Ishikawa (cell line): Measurements from ENCODE around the gene KCNAB1.

Experiments
- CEBPB ChIP-seq: IDR thresholded peaks from 2 replicates; pipeline ENCODE4 v1.6.1; 2012
- EGR1 ChIP-seq: IDR thresholded peaks from 2 replicates; pipeline ENCODE4 v1.6.1; 2012
- EP300 ChIP-seq: IDR thresholded peaks from 2 replicates; pipeline ENCODE4 v1.6.1; 2012; ENCODE audit warnings: borderline replicate concordance
- FOXM1 ChIP-seq: IDR thresholded peaks from 2 replicates; pipeline ENCODE4 v1.6.1; 2012; ENCODE audit warnings: low read depth, borderline replicate concordance
- MAX ChIP-seq: IDR thresholded peaks from 2 replicates; pipeline ENCODE4 v1.6.1; 2012
- NFIC ChIP-seq: IDR thresholded peaks from 2 replicates; pipeline ENCODE4 v1.6.1; 2012
- REST ChIP-seq: IDR thresholded peaks from 2 replicates; pipeline ENCODE4 v1.6.1; 2012; ENCODE audit warnings: low read depth, mild to moderate bottlenecking
- TAF1 ChIP-seq: IDR thresholded peaks from 2 replicates; pipeline ENCODE4 v1.6.1; 2012; ENCODE audit warnings: low read depth, mild to moderate bottlenecking
- TCF12 ChIP-seq: IDR thresholded peaks from 2 replicates; pipeline ENCODE4 v1.6.1; 2012; ENCODE audit warnings: low read depth
- TEAD4 ChIP-seq: IDR thresholded peaks from 2 replicates; pipeline ENCODE4 v1.6.1; 2012

- TF ChIP-seq NFIC: no peak
- no peak for TF ChIP-seq MAX
- TF ChIP-seq EGR1: no peak
- TF ChIP-seq EP300: no peak
- TF ChIP-seq TCF12: no peak
- TF ChIP-seq REST: no peak
- no peak for TF ChIP-seq FOXM1
- no peak for TF ChIP-seq TAF1
- no peak for TF ChIP-seq CEBPB
- no peak for TF ChIP-seq TEAD4
Measured at GRCh38 chr3:156140001-156140595, 19.7 kb downstream of the KCNAB1 start.
